HepG2 (cell line): Measurements from ENCODE around the gene JPT2. TPM values are rescaled to one million over a fixed set of nuclear protein-coding genes. Genes with fewer than 3 reads are reported as not detected.

ENCODE experiments used
- ATAC-seq: fragments of 200-7000 bp; cut with Tn5 transposase; 3 replicates; pipeline ENCODE4 v1.9.1; 2020; ENCODE audit warnings: mild to moderate bottlenecking, moderate library complexity
- BruUV-seq: library from RNA; stranded (reverse); fragments of 400-500 nt; replicated peaks from 2 replicates; lab custom pipeline; 2021; lab: Mats Ljungman, UMichigan
- CTCF ChIA-PET: fragments of 300-600 bp; formaldehyde crosslinking; extraction: SDS; loops from one replicate; lab custom pipeline; 2021; ENCODE audit warnings: low total read pairs, inconsistent platforms, low intra/inter-chr PET ratio; lab: Yijun Ruan, JAX
- POLR2A ChIA-PET: fragments of 350-600 bp; sonication (Branson Sonifier 250); formaldehyde crosslinking; loops from one replicate; lab custom pipeline; 2020; ENCODE audit warnings: antibody characterized with exemption, inconsistent platforms; lab: Yijun Ruan, JAX
- DNase-seq: peaks from one replicate; pipeline ENCODE4 v3.0.0-alpha.2; 2015; ENCODE audit warnings: low spot score
- FAIRE-seq: peaks from 3 replicates; lab custom pipeline; 2011; peaks lifted over from hg19 to GRCh38; lab: Jason Lieb, UNC
- H2AFZ ChIP-seq: one replicate; pipeline ENCODE4 v1.6.1; 2011; ENCODE audit warnings: low read length, inconsistent platforms
- H3K27ac ChIP-seq: fragments of 300-600 bp; 3 replicates; pipeline ENCODE4 v1.8.0; 2011; ENCODE audit warnings: mixed run types, mild to moderate bottlenecking, mixed read lengths, low read length, inconsistent platforms; ENCODE audit not compliant: insufficient read depth; ENCODE audit errors: extremely low read length
- H3K27me3 ChIP-seq, 2 experiments: fragments of 200-600 bp in 1 of 2; 2 replicates in 1 of 2; 3 replicates in 1 of 2; pipeline versions ENCODE4 v1.6.0 to v1.8.0; 2011; ENCODE audit warnings: low read length in 2 of 2, mild to moderate bottlenecking in 2 of 2, moderate library complexity in 2 of 2, inconsistent platforms in 1 of 2; ENCODE audit not compliant: insufficient read depth in 2 of 2, control insufficient read depth in 1 of 2
- H3K36me3 ChIP-seq, 2 experiments: fragments of 200-600 bp in 1 of 2; replicated peaks in 1 of 2; 2 replicates in 1 of 2; 3 replicates in 1 of 2; pipeline versions ENCODE4 v1.5.1 to v1.8.0; 2011; ENCODE audit warnings: low read length in 2 of 2, inconsistent platforms in 1 of 2; ENCODE audit not compliant: insufficient read depth in 2 of 2, control insufficient read depth in 1 of 2
- H3K4me1 ChIP-seq: 2 replicates; pipeline ENCODE4 v1.5.1; 2012; ENCODE audit warnings: low read length, inconsistent platforms; ENCODE audit not compliant: insufficient read depth
- H3K4me2 ChIP-seq: 2 replicates; pipeline ENCODE4 v1.6.0; 2011; ENCODE audit warnings: low read depth, low read length, inconsistent platforms
- H3K4me3 ChIP-seq, 3 experiments: fragments of 200-600 bp in 1 of 3; sonication (generic), shearing (Covaris generic) in 1 of 3; replicated peaks in 1 of 3; 2 replicates each; pipeline ENCODE4 v1.5.1; 2011 to 2016; ENCODE audit warnings: low read length in 3 of 3, inconsistent platforms in 2 of 3, low read depth in 2 of 3, mild to moderate bottlenecking in 2 of 3, control low read depth in 1 of 3, mixed read lengths in 1 of 3; ENCODE audit not compliant: insufficient read depth in 1 of 3
- H3K79me2 ChIP-seq: one replicate; pipeline ENCODE4 v1.6.1; 2011; ENCODE audit warnings: low read length, inconsistent platforms; ENCODE audit not compliant: insufficient read depth
- H3K9ac ChIP-seq: 2 replicates; pipeline ENCODE4 v1.6.0; 2011; ENCODE audit warnings: mild to moderate bottlenecking, low read depth, low read length, inconsistent platforms; ENCODE audit not compliant: insufficient read depth
- H3K9me3 ChIP-seq: 2 replicates; pipeline ENCODE4 v1.5.1; 2012; ENCODE audit warnings: mild to moderate bottlenecking, low read length
- H4K20me1 ChIP-seq: 2 replicates; pipeline ENCODE4 v1.6.0; 2011; ENCODE audit warnings: inconsistent platforms, mild to moderate bottlenecking, low read length, moderate library complexity; ENCODE audit not compliant: insufficient read depth
- CEBPG ChIP-seq: IDR thresholded peaks from 2 replicates; pipeline ENCODE4 v1.6.1; 2016
- HNRNPUL1 ChIP-seq: fragments of 200-400 bp; formaldehyde crosslinking; IDR thresholded peaks from 2 replicates; pipeline ENCODE4 v1.6.1; 2017; ENCODE audit warnings: low read depth, mild to moderate bottlenecking, low read length, moderate library complexity
- MXI1 ChIP-seq: IDR thresholded peaks from 3 replicates; pipeline ENCODE4 v1.6.1; 2012; ENCODE audit warnings: low read depth, low read length, inconsistent platforms, borderline replicate concordance
- MYPOP ChIP-seq: sonication (generic); formaldehyde crosslinking; IDR thresholded peaks from 2 replicates; pipeline ENCODE4 v1.8.1; 2023; ENCODE audit warnings: mild to moderate bottlenecking, moderate library complexity, missing genetic modification reagents
- NCOR1 ChIP-seq: fragments of 200-600 bp; sonication (generic); IDR thresholded peaks from 2 replicates; pipeline ENCODE4 v1.7.0; 2017; ENCODE audit warnings: antibody characterized with exemption, low read length, borderline replicate concordance
- PHF20 ChIP-seq: sonication (generic); formaldehyde crosslinking; IDR thresholded peaks from 2 replicates; pipeline ENCODE4 v1.5.0; 2020; ENCODE audit warnings: mild to moderate bottlenecking, missing genetic modification reagents
- SP1 ChIP-seq, 2 experiments: fragments of 450-650 bp in 1 of 2; sonication (generic) in 1 of 2; formaldehyde crosslinking in 1 of 2; IDR thresholded peaks; 2 replicates each; pipeline versions ENCODE4 v1.4.0 to v1.6.1; 2016 to 2020; ENCODE audit warnings: missing genetic modification reagents in 1 of 2
- TAF15 ChIP-seq: fragments of 200-400 bp; formaldehyde crosslinking; IDR thresholded peaks from one replicate; pipeline ENCODE4 v1.6.1; 2018; ENCODE audit warnings: mild to moderate bottlenecking, low read depth, low read length; ENCODE audit not compliant: poor library complexity, severe bottlenecking
- TARDBP ChIP-seq: sonication (generic); formaldehyde crosslinking; IDR thresholded peaks from 2 replicates; pipeline ENCODE4 v1.8.0; 2022; ENCODE audit warnings: mild to moderate bottlenecking, missing genetic modification reagents
- ZFP36 ChIP-seq: fragments of 150-350 bp; IDR thresholded peaks from 2 replicates; pipeline ENCODE4 v1.6.1; 2018; ENCODE audit warnings: borderline replicate concordance, low read length, low read depth; ENCODE audit not compliant: partially characterized antibody
- ZFP37 ChIP-seq: sonication (generic); formaldehyde crosslinking; IDR thresholded peaks from 2 replicates; pipeline ENCODE4 v1.4.0; 2020; ENCODE audit warnings: missing genetic modification reagents, borderline replicate concordance
- ZNF253 ChIP-seq: sonication (generic); formaldehyde crosslinking; IDR thresholded peaks from 2 replicates; pipeline ENCODE4 v1.8.0; 2022; ENCODE audit warnings: mild to moderate bottlenecking, missing genetic modification reagents, borderline replicate concordance
- ZNF260 ChIP-seq: sonication (generic); formaldehyde crosslinking; IDR thresholded peaks from 2 replicates; pipeline ENCODE4 v1.4.0; 2020; ENCODE audit warnings: missing genetic modification reagents, low read depth, mild to moderate bottlenecking, borderline replicate concordance
- ZNF430 ChIP-seq: sonication (generic); formaldehyde crosslinking; IDR thresholded peaks from 2 replicates; pipeline ENCODE4 v1.9.0; 2021; ENCODE audit warnings: mild to moderate bottlenecking, missing genetic modification reagents
- ZNF615 ChIP-seq: sonication (generic); formaldehyde crosslinking; IDR thresholded peaks from 2 replicates; pipeline ENCODE4 v1.5.0; 2020; ENCODE audit warnings: mild to moderate bottlenecking, missing genetic modification reagents, borderline replicate concordance
- ZNF761 ChIP-seq: sonication (generic); formaldehyde crosslinking; conservative IDR thresholded peaks from 2 replicates; pipeline ENCODE4 v1.4.0; 2020; ENCODE audit warnings: mild to moderate bottlenecking, missing genetic modification reagents
- ZNF776 ChIP-seq: sonication (generic); formaldehyde crosslinking; IDR thresholded peaks from 2 replicates; pipeline ENCODE4 v1.4.0; 2020; ENCODE audit warnings: mild to moderate bottlenecking, missing genetic modification reagents
- WGBS: methylation state at CpG from one replicate; pipeline ENCODE4 v1.1.6; 2017; ENCODE audit warnings: low lambda C conversion rate; 5-methylcytosine and 5-hydroxymethylcytosine counted together
- in situ Hi-C: cut with HindIII; loops from 2 replicates; pipeline ENCODE4 v1.10.0; 2017; ENCODE audit warnings: low pct_unique_long_range_greater_than_20kb; ENCODE audit not compliant: extremely low pct_ligation_motif_present
- intact Hi-C: fragments of 100-400 bp; cut with micrococcal nuclease; formaldehyde crosslinking; loops from one replicate; pipeline ENCODE4 v1.10.0; 2022; ENCODE audit not compliant: unreplicated experiment
- polyA plus RNA-seq, 8 experiments: library from polyadenylated mRNA; depleted of rRNA in 3 of 8; stranded (reverse) in 7 of 8; unstranded in 1 of 8; fragments of >200 nt; fragmentation: Illumina TruSeq in 4 of 8; extraction: Trizol in 4 of 8; gene quantifications; 2 replicates each; pipeline versions ENCODE4 v1.2.1 to v1.2.3, GENCODE V29; 2011 to 2016; ENCODE audit warnings: low read depth in 4 of 8, missing spikeins in 1 of 8, mixed read lengths in 1 of 8; ENCODE audit not compliant: insufficient read depth in 1 of 8
- total RNA-seq, 5 experiments: library from RNA; depleted of rRNA; stranded (reverse); fragments of >200 nt; fragmentation: Illumina TruSeq; extraction: Trizol; gene quantifications; 2 replicates each; pipeline ENCODE4 v1.2.3, GENCODE V29; 2016; ENCODE audit warnings: low read depth in 1 of 5
- TF ChIP-seq, protein P1 (sequence below): fragments of 450-650 bp; IDR thresholded peaks from 2 replicates; pipeline ENCODE4 v1.6.1; 2017; ENCODE audit warnings: mild to moderate bottlenecking
- TF ChIP-seq, protein P2 (sequence below): sonication (generic); formaldehyde crosslinking; IDR thresholded peaks from 2 replicates; pipeline ENCODE4 v1.5.1; 2020; ENCODE audit warnings: missing genetic modification reagents, mild to moderate bottlenecking, borderline replicate concordance

JPT2 gene
- total and polyA plus RNA-seq, 2 of the 13 experiments (the other 11 are each of a cell fraction or from before 2014, with no cell fraction given) = 53.5 to 89.4 TPM

DNA sequence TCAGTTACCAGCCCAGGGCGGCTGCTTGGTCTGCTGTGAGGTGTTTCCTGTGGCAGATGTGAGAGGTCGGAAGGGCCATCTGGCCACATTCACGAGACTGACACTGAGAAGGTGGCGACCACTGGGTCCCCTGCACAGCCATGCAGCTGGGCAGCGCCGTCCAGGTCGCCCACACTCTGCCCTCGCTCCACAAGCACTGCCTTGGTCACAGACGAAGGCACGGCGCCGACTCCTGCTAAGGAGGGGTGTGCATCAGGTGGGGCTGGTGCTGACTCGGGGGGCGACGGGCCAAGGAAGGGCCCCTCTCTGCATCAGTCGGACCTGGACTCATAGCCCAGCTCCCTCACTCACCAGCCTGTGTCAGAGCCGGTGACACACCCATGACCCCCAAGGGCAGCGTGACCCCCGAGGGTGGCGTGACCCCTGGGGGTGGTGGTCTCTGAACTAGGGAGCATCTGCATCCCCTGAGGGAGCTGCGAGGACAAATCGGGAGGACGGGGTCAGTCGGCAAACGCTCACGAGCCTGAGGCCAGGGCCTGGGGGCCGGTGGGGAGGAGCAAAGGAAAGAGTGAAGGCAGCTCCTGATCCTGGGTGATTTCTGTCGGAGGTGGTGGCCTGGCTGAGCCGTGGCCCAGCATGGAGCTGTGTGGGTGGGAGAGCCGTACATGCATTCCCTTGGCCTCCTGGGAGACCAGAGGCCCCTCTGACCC is 62.9 kb downstream of the JPT2 start:
- WGBS = 94% methylated on average over 21 of the region's 30 CpGs
- ChIA-PET CTCF (no interaction called here), POLR2A (no interaction called here)
- Histone ChIP-seq H4K20me1 (no peaks in the 10 kb centered on the region; the same call in 1 of the 2 replicates), H3K27me3 (no peaks in the 10 kb centered on the region), H2AFZ (no peak overlapping the region), H3K4me1 (no peaks in the 10 kb centered on the region), H3K4me2 (no peak overlapping the region), H3K79me2 (no peaks in the 10 kb centered on the region), H3K9ac (no peak overlapping the region), H3K27ac (no peak overlapping the region), H3K9me3 (peaks cover 12% of the 10 kb centered on the region), H3K36me3 (peaks cover 4 to 23% of the 10 kb centered on the region in 2 experiments; a peak in 4 of 5 replicates), H3K4me3 (no peak overlapping the region)
- DNase-seq (no peak), ATAC-seq (no peak), FAIRE-seq (no peak)
- intact Hi-C loops = no loop called here
- in situ Hi-C loops = no loop called here
- no TSS peak for BruUV-seq
- TF ChIP-seq PHF20 (no peak), ZNF430 (CRISPR knock-in tag) (no peak), SP1 (IDR thresholded peaks at IDR 0.05) (no peak), SP1 (CRISPR knock-in tag; IDR thresholded peaks at IDR 0.05) (no peak), ZNF761 (CRISPR knock-in tag) (no peak), ZNF253 (CRISPR knock-in tag) (no peak), ZNF776 (CRISPR knock-in tag) (no peak), ZNF260 (CRISPR knock-in tag) (no peak), ZNF615 (no peak), TARDBP (CRISPR knock-in tag) (no peak), HNRNPUL1 (no peak), ZFP37 (no peak), MYPOP (CRISPR knock-in tag) (no peak), TAF15 (no peak), ZFP36 (no peak), NCOR1 (no peak), MXI1 (no peak), CEBPG (no peak)
- TF ChIP-seq, protein P1, sequence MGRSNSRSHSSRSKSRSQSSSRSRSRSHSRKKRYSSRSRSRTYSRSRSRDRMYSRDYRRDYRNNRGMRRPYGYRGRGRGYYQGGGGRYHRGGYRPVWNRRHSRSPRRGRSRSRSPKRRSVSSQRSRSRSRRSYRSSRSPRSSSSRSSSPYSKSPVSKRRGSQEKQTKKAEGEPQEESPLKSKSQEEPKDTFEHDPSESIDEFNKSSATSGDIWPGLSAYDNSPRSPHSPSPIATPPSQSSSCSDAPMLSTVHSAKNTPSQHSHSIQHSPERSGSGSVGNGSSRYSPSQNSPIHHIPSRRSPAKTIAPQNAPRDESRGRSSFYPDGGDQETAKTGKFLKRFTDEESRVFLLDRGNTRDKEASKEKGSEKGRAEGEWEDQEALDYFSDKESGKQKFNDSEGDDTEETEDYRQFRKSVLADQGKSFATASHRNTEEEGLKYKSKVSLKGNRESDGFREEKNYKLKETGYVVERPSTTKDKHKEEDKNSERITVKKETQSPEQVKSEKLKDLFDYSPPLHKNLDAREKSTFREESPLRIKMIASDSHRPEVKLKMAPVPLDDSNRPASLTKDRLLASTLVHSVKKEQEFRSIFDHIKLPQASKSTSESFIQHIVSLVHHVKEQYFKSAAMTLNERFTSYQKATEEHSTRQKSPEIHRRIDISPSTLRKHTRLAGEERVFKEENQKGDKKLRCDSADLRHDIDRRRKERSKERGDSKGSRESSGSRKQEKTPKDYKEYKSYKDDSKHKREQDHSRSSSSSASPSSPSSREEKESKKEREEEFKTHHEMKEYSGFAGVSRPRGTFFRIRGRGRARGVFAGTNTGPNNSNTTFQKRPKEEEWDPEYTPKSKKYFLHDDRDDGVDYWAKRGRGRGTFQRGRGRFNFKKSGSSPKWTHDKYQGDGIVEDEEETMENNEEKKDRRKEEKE = no peak
- TF ChIP-seq, protein P2, sequence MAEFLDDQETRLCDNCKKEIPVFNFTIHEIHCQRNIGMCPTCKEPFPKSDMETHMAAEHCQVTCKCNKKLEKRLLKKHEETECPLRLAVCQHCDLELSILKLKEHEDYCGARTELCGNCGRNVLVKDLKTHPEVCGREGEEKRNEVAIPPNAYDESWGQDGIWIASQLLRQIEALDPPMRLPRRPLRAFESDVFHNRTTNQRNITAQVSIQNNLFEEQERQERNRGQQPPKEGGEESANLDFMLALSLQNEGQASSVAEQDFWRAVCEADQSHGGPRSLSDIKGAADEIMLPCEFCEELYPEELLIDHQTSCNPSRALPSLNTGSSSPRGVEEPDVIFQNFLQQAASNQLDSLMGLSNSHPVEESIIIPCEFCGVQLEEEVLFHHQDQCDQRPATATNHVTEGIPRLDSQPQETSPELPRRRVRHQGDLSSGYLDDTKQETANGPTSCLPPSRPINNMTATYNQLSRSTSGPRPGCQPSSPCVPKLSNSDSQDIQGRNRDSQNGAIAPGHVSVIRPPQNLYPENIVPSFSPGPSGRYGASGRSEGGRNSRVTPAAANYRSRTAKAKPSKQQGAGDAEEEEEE = no peak
